ENCODE results near the gene CRB1.

Gene CRB1

DNA sequence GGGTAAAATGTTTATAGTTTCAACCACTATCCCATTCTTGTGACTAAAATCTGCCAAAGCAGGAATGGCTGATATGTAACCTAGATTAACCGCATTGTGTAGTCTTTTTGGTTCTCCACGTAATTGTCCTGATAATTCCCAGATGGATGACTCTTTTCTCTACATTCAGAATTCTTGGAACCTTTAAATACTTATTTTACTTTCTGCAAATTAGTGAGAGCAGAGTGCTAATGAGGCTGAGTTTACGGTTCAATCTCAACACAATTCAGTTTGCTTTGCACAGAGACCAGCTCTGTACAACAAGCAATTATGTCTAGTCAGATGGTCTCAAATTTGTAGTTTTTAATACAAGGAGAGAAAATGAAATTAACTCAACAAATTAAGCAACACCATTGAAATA lies 9.1 kb downstream of the CRB1 start:
- H3K4me3 Mint-ChIP-seq, result no peak overlapping the region
- no peak overlapping the region for H3K27ac Mint-ChIP-seq
- no peaks in the 10 kb centered on the region for H3K9me3 Mint-ChIP-seq
- H3K4me1 Mint-ChIP-seq (ENCODE audit: low read depth), result no peaks in the 10 kb centered on the region
- peaks cover 4% of the 10 kb centered on the region for H3K27me3 Mint-ChIP-seq
- no peaks in the 10 kb centered on the region for H3K36me3 Mint-ChIP-seq (ENCODE audit: low read depth)

DNA sequence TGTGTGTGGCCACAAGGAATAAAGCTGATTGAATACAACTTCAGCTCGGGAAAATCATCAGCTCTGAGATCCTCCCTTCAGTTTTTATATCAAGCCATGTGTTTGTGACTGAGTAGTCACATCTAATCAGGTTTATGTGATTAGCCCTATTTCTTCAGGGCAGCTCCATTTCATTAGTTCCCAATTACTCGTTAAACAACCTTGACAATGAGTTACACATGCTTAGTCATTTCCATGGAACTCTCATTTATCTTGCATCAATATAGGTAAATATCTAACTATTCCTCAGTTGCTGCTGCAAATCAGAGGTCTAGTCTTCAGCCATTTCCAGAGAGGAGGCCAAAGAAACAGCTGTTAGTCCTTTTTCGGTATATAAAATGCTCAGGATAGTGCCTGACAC lies 16.3 kb downstream of the CRB1 start:
- Mint-ChIP-seq H3K9me3 (no peaks in the 10 kb centered on the region), H3K4me1 (ENCODE audit: low read depth) (no peaks in the 10 kb centered on the region), H3K27me3 (peaks cover 18% of the 10 kb centered on the region), H3K4me3 (no peak overlapping the region), H3K36me3 (ENCODE audit: low read depth) (no peaks in the 10 kb centered on the region), H3K27ac (no peak overlapping the region)

DNA sequence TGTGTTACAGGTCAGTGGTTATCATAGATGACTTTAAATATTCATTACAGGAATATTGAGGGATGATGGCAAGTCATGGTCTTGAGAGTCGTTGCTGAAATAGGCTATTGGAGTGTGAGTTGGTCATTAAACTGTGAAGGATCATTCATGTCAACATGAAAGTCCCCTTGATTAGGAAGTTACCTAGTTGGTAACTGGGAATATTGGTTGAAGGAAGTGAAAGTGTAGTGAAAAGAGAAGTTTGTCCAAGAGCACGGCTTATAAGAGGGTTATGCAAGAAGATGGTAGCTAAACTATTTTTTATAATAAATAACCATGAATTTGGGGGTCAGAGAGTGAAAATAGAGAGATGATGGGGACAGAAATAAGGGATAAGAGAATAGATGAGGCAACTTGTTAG lies 16.9 kb downstream of the CRB1 start:
- no peak overlapping the region for H3K27ac Mint-ChIP-seq
- H3K9me3 Mint-ChIP-seq, result no peaks in the 10 kb centered on the region
- peaks cover 18% of the 10 kb centered on the region for H3K27me3 Mint-ChIP-seq
- no peaks in the 10 kb centered on the region for H3K4me1 Mint-ChIP-seq (ENCODE audit: low read depth)
- no peaks in the 10 kb centered on the region for H3K36me3 Mint-ChIP-seq (ENCODE audit: low read depth)
- no peak overlapping the region for H3K4me3 Mint-ChIP-seq

DNA sequence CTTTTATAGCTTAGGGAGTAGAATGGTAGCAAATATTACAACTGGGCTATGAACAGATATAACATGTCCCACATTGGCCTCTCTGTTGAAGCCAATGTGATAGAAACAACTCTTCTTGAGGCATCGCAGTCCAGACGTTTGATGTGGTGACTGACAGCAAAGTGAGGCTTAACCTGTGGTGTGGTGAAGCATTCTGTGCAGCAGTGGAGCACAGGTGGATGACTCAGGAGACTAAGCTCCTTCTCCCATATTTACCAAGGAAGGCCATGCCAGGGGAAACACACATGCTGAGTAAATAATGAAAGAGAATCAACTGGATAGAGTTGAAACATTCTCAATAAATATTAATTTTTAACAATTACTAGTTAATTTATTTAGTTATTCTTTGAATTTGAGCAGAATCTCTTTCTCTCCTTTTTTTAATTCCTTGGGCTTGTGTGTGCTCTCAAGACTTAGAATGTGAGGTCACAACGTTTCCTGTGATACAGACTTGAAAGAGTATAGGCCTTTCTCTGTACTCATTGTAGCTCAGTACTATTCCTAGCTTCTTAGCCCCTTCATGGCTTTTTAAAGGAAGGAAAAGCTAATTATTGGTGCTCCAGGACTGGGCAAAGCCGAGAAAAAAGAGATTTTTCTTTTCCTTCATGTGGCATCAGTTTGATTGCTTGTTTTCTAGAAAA lies 17.6 kb downstream of the CRB1 start:
- H3K4me3 Mint-ChIP-seq, result no peak overlapping the region
- H3K9me3 Mint-ChIP-seq, result no peaks in the 10 kb centered on the region
- H3K4me1 Mint-ChIP-seq (ENCODE audit: low read depth), result no peaks in the 10 kb centered on the region
- peaks cover 18% of the 10 kb centered on the region for H3K27me3 Mint-ChIP-seq
- H3K27ac Mint-ChIP-seq, result no peak overlapping the region
- no peaks in the 10 kb centered on the region for H3K36me3 Mint-ChIP-seq (ENCODE audit: low read depth)

DNA sequence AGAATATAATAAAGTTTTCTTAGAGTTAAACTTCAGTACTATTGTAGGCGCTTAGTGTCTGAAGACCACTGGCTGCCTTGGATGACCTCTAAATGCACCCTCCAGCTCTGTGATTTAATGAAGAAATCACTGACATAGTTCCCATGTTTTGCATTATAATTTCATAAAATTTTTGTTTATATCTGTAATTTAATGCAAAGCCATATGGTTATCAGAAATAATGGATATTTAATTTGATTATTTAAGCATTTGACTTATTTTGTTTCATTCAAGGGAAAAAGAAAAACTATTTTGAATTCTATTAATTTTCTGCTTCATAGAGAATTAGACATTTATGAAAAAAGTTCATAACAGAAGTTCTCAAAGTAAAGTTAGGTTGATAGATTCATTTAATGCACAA lies 18.6 kb downstream of the CRB1 start:
- no peaks in the 10 kb centered on the region for H3K9me3 Mint-ChIP-seq

DNA sequence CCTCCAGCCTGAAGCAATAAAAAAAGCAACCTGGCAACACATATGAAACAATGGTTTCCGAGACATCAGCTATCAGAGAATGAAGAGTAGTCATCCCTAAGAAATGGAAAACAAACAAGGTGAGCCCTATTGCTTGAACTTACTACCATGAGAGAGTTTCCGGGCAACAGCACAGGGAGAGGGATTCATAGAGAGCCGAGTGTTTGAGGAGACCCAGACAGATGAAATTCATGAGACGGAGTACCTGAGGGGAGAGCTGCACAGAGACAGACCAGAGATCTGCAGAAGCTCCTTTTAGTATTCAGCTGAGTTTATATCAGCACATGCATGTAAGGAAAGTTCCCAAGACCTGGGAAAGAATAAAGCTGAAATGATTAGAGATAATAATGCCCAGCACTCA lies 19.8 kb downstream of the CRB1 start:
- Mint-ChIP-seq H3K4me1 (ENCODE audit: low read depth) (no peaks in the 10 kb centered on the region), H3K27me3 (peaks cover 14% of the 10 kb centered on the region), H3K9me3 (no peaks in the 10 kb centered on the region), H3K27ac (no peak overlapping the region), H3K36me3 (ENCODE audit: low read depth) (no peaks in the 10 kb centered on the region), H3K4me3 (no peak overlapping the region)

More for the DNA sequence above, 18.6 kb downstream of the CRB1 start:
- H3K4me3 Mint-ChIP-seq, result no peak overlapping the region
- H3K27me3 Mint-ChIP-seq, result peaks cover 14% of the 10 kb centered on the region
- no peak overlapping the region for H3K27ac Mint-ChIP-seq
- H3K4me1 Mint-ChIP-seq (ENCODE audit: low read depth), result no peaks in the 10 kb centered on the region
- no peaks in the 10 kb centered on the region for H3K36me3 Mint-ChIP-seq (ENCODE audit: low read depth)

DNA sequence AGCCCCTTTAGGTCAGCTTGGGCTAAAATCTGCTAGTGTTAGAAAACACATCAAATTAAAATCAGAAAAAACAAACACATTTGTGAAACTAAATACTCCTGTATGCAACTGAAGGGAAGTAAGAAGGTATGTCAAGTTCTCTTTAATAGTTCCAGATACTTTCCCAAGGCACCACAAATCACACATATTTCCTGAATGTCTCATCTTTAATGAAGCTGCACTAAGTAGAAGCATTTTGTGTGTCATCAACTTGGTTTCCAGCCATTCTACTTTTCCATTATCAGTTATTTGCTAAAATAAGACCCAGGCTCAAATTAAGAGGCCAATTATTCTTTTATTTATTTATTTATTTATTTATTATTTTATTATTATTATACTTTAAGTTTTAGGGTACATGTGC lies 34.7 kb downstream of the CRB1 start:
- H3K4me3 Mint-ChIP-seq, result no peak overlapping the region
- no peaks in the 10 kb centered on the region for H3K4me1 Mint-ChIP-seq (ENCODE audit: low read depth)
- no peaks in the 10 kb centered on the region for H3K36me3 Mint-ChIP-seq (ENCODE audit: low read depth)
- H3K27me3 Mint-ChIP-seq, result peaks cover 7% of the 10 kb centered on the region
- no peaks in the 10 kb centered on the region for H3K9me3 Mint-ChIP-seq
- H3K27ac Mint-ChIP-seq, result no peak overlapping the region

DNA sequence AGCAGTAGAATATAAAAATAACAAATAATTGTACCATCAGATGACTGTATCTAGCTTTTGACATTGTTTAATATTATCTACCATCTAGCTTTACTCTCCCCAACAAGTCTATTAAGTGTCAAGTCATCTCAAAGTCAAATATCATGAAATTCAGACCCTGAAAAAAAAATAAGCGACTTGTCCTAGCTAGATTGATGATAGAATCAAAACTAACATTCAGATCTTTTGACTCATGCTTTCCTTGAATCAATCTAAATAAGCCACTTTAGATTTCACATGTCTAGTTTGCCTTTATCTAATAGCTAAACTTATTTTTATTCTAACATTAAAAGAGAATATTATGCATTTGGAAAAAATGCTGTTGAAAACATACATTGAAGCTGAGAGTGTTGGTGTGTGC lies 35.4 kb downstream of the CRB1 start:
- Mint-ChIP-seq H3K4me1 (ENCODE audit: low read depth) (no peaks in the 10 kb centered on the region), H3K9me3 (no peaks in the 10 kb centered on the region)

DNA sequence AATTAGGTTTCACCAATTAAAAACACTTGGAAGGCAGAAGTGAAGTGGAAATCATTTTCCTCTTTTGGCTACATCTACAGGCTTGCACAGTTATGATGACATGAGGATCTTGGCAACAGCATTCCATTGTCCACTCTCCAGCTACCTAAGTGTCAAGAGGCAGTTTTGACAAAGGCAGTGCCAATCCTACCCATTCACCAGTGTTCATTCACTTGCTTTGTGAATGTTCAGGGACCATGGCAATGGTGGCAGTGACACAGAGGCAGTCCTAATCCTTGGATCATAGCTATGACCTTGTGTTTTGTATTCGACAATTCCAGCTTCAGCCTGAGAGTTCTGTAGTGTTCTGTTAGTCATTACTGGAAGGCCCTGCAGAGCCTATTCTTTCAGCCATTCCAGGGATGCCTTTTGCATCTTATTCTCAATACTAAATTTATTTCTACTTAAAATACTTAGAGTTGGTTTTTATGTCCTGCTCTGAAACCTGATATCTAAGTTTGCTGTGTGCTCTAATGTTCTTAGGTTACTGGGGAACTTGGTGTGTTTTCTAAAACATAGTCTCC lies 36.7 kb downstream of the CRB1 start:
- H3K4me1 Mint-ChIP-seq (ENCODE audit: low read depth), result no peaks in the 10 kb centered on the region
- peaks cover 7% of the 10 kb centered on the region for H3K27me3 Mint-ChIP-seq
- no peak overlapping the region for H3K27ac Mint-ChIP-seq
- no peaks in the 10 kb centered on the region for H3K36me3 Mint-ChIP-seq (ENCODE audit: low read depth)
- no peaks in the 10 kb centered on the region for H3K9me3 Mint-ChIP-seq
- H3K4me3 Mint-ChIP-seq, result no peak overlapping the region

More for the DNA sequence above, 35.4 kb downstream of the CRB1 start:
- Mint-ChIP-seq H3K27me3 (peaks cover 7% of the 10 kb centered on the region), H3K27ac (no peak overlapping the region), H3K36me3 (ENCODE audit: low read depth) (no peaks in the 10 kb centered on the region), H3K4me3 (no peak overlapping the region)

DNA sequence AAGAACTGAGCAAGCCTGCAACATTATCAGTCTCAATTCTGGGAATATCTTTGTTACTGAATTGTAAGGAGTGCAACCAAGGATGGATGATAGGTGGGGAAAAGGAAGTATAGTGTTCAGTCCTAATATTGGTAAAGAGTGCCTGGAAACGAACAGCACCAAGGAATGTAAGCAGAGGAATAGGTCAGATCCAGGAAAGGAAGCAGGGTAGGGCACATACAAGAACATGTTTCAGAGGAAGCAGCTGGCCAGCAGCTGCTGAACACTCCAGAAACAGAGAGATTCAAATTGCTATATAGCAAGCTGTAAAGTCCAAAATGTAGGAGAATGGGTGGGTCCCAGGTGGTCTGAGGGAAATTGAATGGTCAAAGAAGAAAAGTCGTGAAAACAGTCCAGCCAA lies 37.9 kb downstream of the CRB1 start:
- Mint-ChIP-seq H3K27me3 (peaks cover 7% of the 10 kb centered on the region), H3K4me3 (no peak overlapping the region), H3K4me1 (ENCODE audit: low read depth) (no peaks in the 10 kb centered on the region), H3K27ac (no peak overlapping the region), H3K9me3 (no peaks in the 10 kb centered on the region), H3K36me3 (ENCODE audit: low read depth) (no peaks in the 10 kb centered on the region)

DNA sequence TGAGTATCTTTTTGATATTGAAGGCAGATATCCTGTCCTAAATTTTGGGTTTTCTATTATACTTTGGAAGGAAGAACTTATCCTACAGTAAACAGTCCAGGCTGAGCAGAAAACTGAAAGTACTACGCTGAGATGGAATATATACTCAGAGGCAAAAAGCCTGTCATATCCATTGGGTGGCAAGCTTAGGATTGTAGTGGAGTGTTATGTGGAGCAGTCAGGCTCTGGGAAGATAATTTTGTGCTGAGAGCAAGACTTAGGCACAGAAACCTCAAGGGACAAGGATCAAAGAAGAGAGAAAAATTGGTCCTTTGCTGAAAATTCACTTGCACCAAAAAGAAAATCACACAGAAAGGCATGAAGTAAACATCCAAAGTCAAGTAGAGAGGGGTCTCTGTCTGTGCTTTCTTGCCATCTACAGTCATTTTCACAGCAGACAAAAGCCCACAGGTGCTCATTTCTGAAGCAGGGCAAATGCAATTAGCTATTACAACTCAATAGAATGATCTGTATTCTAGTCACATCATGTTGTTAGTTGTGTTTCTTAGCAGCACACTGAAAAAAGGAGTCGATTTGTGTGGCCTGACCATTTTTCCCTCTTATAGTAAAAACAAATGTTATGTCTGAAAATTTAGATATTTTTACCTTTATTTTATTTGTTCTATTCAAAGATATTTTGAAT lies 38.5 kb downstream of the CRB1 start:
- no peak overlapping the region for H3K4me3 Mint-ChIP-seq
- H3K36me3 Mint-ChIP-seq (ENCODE audit: low read depth), result no peaks in the 10 kb centered on the region
- peaks cover 7% of the 10 kb centered on the region for H3K27me3 Mint-ChIP-seq
- no peaks in the 10 kb centered on the region for H3K4me1 Mint-ChIP-seq (ENCODE audit: low read depth)
- H3K9me3 Mint-ChIP-seq, result no peaks in the 10 kb centered on the region
- H3K27ac Mint-ChIP-seq, result no peak overlapping the region

DNA sequence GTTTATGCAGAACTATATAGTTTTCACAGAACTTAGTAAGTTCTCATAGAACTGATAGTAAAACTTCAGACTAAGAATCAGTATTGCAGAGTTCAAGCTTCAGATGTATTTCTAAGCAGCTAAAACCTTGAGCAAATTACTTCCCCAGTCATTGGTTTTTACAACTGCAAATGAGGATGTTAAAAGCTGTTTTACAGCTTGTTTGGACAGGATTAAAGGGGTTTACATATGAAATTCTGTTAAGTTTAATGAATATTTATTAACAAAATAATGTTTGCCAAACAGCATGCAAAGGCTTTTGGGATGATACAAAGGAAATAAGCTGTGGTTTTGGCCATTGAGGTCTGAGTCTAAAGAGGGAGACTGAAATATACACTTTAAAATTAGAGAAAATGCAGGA lies 39.1 kb downstream of the CRB1 start:
- H3K36me3 Mint-ChIP-seq (ENCODE audit: low read depth), result no peaks in the 10 kb centered on the region
- H3K27ac Mint-ChIP-seq, result no peak overlapping the region
- H3K4me1 Mint-ChIP-seq (ENCODE audit: low read depth), result no peaks in the 10 kb centered on the region
- no peak overlapping the region for H3K4me3 Mint-ChIP-seq
- H3K9me3 Mint-ChIP-seq, result no peaks in the 10 kb centered on the region
- peaks cover 7% of the 10 kb centered on the region for H3K27me3 Mint-ChIP-seq

DNA sequence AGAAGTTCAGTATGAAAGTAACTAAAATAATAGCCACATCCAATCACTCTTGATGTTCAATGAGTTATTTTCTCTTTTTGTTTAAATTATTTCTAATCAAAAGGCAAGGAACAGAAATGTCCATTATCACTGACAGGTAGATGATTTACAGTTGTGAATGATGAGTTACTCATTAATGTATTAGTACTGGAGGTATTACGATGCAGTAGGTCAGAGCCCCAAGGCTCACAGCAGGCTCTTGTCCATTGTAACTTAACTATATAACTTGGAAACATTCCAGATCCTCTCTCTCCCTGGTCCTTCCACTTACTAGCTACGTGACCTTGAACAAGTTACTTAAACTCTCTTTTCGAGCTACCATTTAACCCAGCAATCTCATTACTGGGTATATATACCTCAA lies 39.5 kb downstream of the CRB1 start:
- no peak overlapping the region for H3K27ac Mint-ChIP-seq
- no peaks in the 10 kb centered on the region for H3K9me3 Mint-ChIP-seq
- H3K4me1 Mint-ChIP-seq (ENCODE audit: low read depth), result no peaks in the 10 kb centered on the region
- H3K4me3 Mint-ChIP-seq, result no peak overlapping the region
- no peaks in the 10 kb centered on the region for H3K36me3 Mint-ChIP-seq (ENCODE audit: low read depth)
- peaks cover 6% of the 10 kb centered on the region for H3K27me3 Mint-ChIP-seq

DNA sequence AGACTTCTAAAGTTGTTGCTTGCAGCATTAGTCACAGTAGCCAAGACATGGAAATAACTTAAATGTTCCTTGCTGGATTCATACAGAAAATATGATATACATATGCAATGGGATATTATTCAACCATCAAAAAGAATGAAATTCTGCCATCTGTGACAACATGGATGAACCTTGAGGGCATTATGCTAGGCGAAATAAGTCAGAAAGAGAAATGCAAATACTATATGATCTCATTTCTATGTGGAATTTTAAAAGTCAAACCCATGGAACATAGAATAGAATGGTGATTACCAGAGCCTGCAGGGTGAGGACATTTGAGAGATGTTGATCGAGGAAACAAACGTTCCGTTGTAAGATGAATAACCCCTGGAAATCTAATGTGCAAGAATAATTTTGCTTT lies 43.0 kb downstream of the CRB1 start:
- H3K9me3 Mint-ChIP-seq, result no peaks in the 10 kb centered on the region
- H3K4me3 Mint-ChIP-seq, result no peak overlapping the region
- no peaks in the 10 kb centered on the region for H3K36me3 Mint-ChIP-seq (ENCODE audit: low read depth)
- no peaks in the 10 kb centered on the region for H3K4me1 Mint-ChIP-seq (ENCODE audit: low read depth)
- no peak overlapping the region for H3K27ac Mint-ChIP-seq
- no peaks in the 10 kb centered on the region for H3K27me3 Mint-ChIP-seq

DNA sequence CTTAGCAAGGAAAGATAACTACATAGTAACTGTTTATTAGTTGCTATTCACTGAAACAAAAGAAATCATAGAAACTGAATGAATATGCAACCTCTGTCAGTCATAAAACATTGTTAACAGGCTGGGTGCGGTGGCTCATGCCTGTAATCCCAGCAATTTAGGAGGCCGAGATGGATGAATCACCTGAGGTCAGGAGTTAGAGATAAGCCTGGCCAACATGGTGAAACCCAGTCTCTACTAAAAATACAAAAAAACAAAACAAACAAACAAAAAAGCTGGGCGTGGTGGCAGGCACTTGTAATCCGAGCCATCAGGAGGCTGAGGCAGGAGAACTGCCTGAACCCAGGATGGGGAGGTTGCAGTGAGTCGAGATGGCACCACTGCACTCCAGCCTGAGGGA lies 44.1 kb downstream of the CRB1 start:
- Mint-ChIP-seq H3K27ac (no peak overlapping the region), H3K4me3 (no peak overlapping the region), H3K9me3 (no peaks in the 10 kb centered on the region), H3K4me1 (ENCODE audit: low read depth) (no peaks in the 10 kb centered on the region), H3K27me3 (no peaks in the 10 kb centered on the region), H3K36me3 (ENCODE audit: low read depth) (no peaks in the 10 kb centered on the region)

DNA sequence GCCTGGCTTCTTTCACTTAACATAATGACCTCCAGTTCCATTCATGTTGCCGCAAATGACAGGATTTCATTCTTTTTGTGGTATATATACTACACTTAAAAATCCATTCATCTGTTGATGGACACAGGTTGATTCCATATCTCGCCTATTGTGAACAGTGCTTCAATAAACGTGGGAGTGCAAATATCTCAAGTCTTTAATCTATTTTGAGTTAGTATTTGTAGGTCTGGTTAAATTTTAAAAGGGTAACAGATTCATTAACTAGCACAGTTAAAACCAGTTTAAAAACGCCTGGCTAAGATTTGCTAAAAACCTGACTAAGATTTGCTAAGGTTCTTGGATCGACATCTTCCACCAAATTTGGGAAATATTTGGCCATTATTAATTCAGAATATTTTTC lies 45.7 kb downstream of the CRB1 start:
- no peaks in the 10 kb centered on the region for H3K36me3 Mint-ChIP-seq (ENCODE audit: low read depth)
- H3K27ac Mint-ChIP-seq, result no peak overlapping the region
- no peaks in the 10 kb centered on the region for H3K4me1 Mint-ChIP-seq (ENCODE audit: low read depth)
- H3K4me3 Mint-ChIP-seq, result no peak overlapping the region
- H3K9me3 Mint-ChIP-seq, result no peaks in the 10 kb centered on the region
- no peaks in the 10 kb centered on the region for H3K27me3 Mint-ChIP-seq
